ENCODE data around the gene RNU11.

RNU11 gene

GRCh38 chr1:28648474-28649198 lies at the start of gene RNU11:
TSS of gene RNU11 (plus strand) at chr1:28648600.
- no peaks in the 10 kb centered on the region for H3K9me3 Mint-ChIP-seq
- peaks cover 38% of the 10 kb centered on the region for H3K4me1 Mint-ChIP-seq (ENCODE audit: low read depth)
- H3K27ac Mint-ChIP-seq, result peak within 1 kb of the TSS; percentile 97
- no peaks in the 10 kb centered on the region for H3K36me3 Mint-ChIP-seq (ENCODE audit: low read depth)
- H3K27me3 Mint-ChIP-seq, result no peaks in the 10 kb centered on the region
- intact Hi-C loops (cut with micrococcal nuclease), result loop anchor here (2.0 kb wide), 3 partner anchors 20 to 228 kb away; partner anchors contain the start of genes GMEB1 and YTHDF2
- peak within 1 kb of the TSS; percentile 78 for H3K4me3 Mint-ChIP-seq

GRCh38 chr1:28601696-28602095 lies 46.7 kb upstream of the RNU11 start:
- intact Hi-C loops (cut with micrococcal nuclease), result loop anchor here (2.0 to 5.0 kb wide), 2 partner anchors 83 to 189 kb away; no protein-coding TSS in a partner anchor
- H3K4me1 Mint-ChIP-seq (ENCODE audit: low read depth), result no peaks in the 10 kb centered on the region

GRCh38 chr1:28602536-28603439 lies 45.6 kb upstream of the RNU11 start:
- Mint-ChIP-seq H3K36me3 (ENCODE audit: low read depth) (peaks cover 69% of the 10 kb centered on the region), H3K27me3 (no peaks in the 10 kb centered on the region), H3K27ac (no peak overlapping the region), H3K4me1 (ENCODE audit: low read depth) (no peaks in the 10 kb centered on the region), H3K9me3 (no peaks in the 10 kb centered on the region), H3K4me3 (no peak overlapping the region)
- intact Hi-C loops (cut with micrococcal nuclease), result loop anchor here (2.0 to 5.0 kb wide), 2 partner anchors 84 to 190 kb away; no protein-coding TSS in a partner anchor

More at GRCh38 chr1:28601696-28602095, 46.7 kb upstream of the RNU11 start:
- H3K27ac Mint-ChIP-seq, result no peak overlapping the region
- no peak overlapping the region for H3K4me3 Mint-ChIP-seq
- peaks cover 58% of the 10 kb centered on the region for H3K36me3 Mint-ChIP-seq (ENCODE audit: low read depth)
- H3K27me3 Mint-ChIP-seq, result no peaks in the 10 kb centered on the region
- no peaks in the 10 kb centered on the region for H3K9me3 Mint-ChIP-seq

- no peak overlapping the region for H3K4me3 Mint-ChIP-seq
- H3K27ac Mint-ChIP-seq, result no peak overlapping the region
- H3K27me3 Mint-ChIP-seq, result no peaks in the 10 kb centered on the region
- H3K4me1 Mint-ChIP-seq (ENCODE audit: low read depth), result no peaks in the 10 kb centered on the region
- intact Hi-C loops (cut with micrococcal nuclease), result loop anchor here (5.0 kb wide), 1 partner anchor 192 kb away; no protein-coding TSS in a partner anchor
- peaks cover 80% of the 10 kb centered on the region for H3K36me3 Mint-ChIP-seq (ENCODE audit: low read depth)
- H3K9me3 Mint-ChIP-seq, result no peaks in the 10 kb centered on the region
These were observed 44.0 kb upstream of the RNU11 start for GRCh38 chr1:28604411-28604810.

GRCh38 chr1:28604962-28605361 lies 43.4 kb upstream of the RNU11 start:
- Mint-ChIP-seq H3K36me3 (ENCODE audit: low read depth) (peaks cover 83% of the 10 kb centered on the region), H3K27ac (no peak overlapping the region), H3K4me1 (ENCODE audit: low read depth) (no peaks in the 10 kb centered on the region), H3K27me3 (no peaks in the 10 kb centered on the region), H3K4me3 (no peak overlapping the region), H3K9me3 (no peaks in the 10 kb centered on the region)
- intact Hi-C loops (cut with micrococcal nuclease), result loop anchor here (5.0 kb wide), 1 partner anchor 193 kb away; no protein-coding TSS in a partner anchor

- Mint-ChIP-seq H3K27me3 (no peaks in the 10 kb centered on the region), H3K27ac (no peak overlapping the region), H3K4me1 (ENCODE audit: low read depth) (no peaks in the 10 kb centered on the region), H3K36me3 (ENCODE audit: low read depth) (peaks cover 84% of the 10 kb centered on the region), H3K9me3 (no peaks in the 10 kb centered on the region), H3K4me3 (no peak overlapping the region)
- intact Hi-C loops (cut with micrococcal nuclease), result no loop called here
These were observed 41.6 kb upstream of the RNU11 start for GRCh38 chr1:28606771-28607170.

GRCh38 chr1:28613175-28613574 lies 35.2 kb upstream of the RNU11 start:
- no peak overlapping the region for H3K27ac Mint-ChIP-seq
- H3K4me3 Mint-ChIP-seq, result no peak overlapping the region
- peaks cover 86% of the 10 kb centered on the region for H3K36me3 Mint-ChIP-seq (ENCODE audit: low read depth)
- intact Hi-C loops (cut with micrococcal nuclease), result no loop called here
- H3K4me1 Mint-ChIP-seq (ENCODE audit: low read depth), result no peaks in the 10 kb centered on the region
- no peaks in the 10 kb centered on the region for H3K9me3 Mint-ChIP-seq
- no peaks in the 10 kb centered on the region for H3K27me3 Mint-ChIP-seq

GRCh38 chr1:28631713-28632112 lies 16.7 kb upstream of the RNU11 start:
- H3K27ac Mint-ChIP-seq, result peak overlapping the region; percentile 22
- H3K4me1 Mint-ChIP-seq (ENCODE audit: low read depth), result peaks cover 9% of the 10 kb centered on the region
- H3K9me3 Mint-ChIP-seq, result no peaks in the 10 kb centered on the region
- H3K36me3 Mint-ChIP-seq (ENCODE audit: low read depth), result peaks cover 24% of the 10 kb centered on the region
- H3K4me3 Mint-ChIP-seq, result no peak overlapping the region
- intact Hi-C loops (cut with micrococcal nuclease), result no loop called here
- H3K27me3 Mint-ChIP-seq, result no peaks in the 10 kb centered on the region

- intact Hi-C loops (cut with micrococcal nuclease), result no loop called here
- Mint-ChIP-seq H3K4me1 (ENCODE audit: low read depth) (peaks cover 9% of the 10 kb centered on the region), H3K36me3 (ENCODE audit: low read depth) (peaks cover 29% of the 10 kb centered on the region), H3K9me3 (no peaks in the 10 kb centered on the region), H3K27ac (peak overlapping the region; percentile 22), H3K27me3 (no peaks in the 10 kb centered on the region), H3K4me3 (no peak overlapping the region)
These were observed 15.8 kb upstream of the RNU11 start for GRCh38 chr1:28632560-28632959.

- Mint-ChIP-seq H3K36me3 (ENCODE audit: low read depth) (peaks cover 28% of the 10 kb centered on the region), H3K9me3 (no peaks in the 10 kb centered on the region), H3K4me3 (no peak overlapping the region), H3K4me1 (ENCODE audit: low read depth) (peaks cover 34% of the 10 kb centered on the region), H3K27me3 (no peaks in the 10 kb centered on the region), H3K27ac (no peak overlapping the region)
- intact Hi-C loops (cut with micrococcal nuclease), result no loop called here
These were observed 7.6 kb upstream of the RNU11 start for GRCh38 chr1:28640766-28641165.

- Mint-ChIP-seq H3K27me3 (no peaks in the 10 kb centered on the region), H3K27ac (peak overlapping the region; percentile 96), H3K9me3 (no peaks in the 10 kb centered on the region), H3K36me3 (ENCODE audit: low read depth) (peaks cover 17% of the 10 kb centered on the region), H3K4me3 (peak overlapping the region; percentile 100), H3K4me1 (ENCODE audit: low read depth) (peaks cover 40% of the 10 kb centered on the region)
- intact Hi-C loops (cut with micrococcal nuclease), result no loop called here
These were observed 6.1 kb upstream of the RNU11 start for GRCh38 chr1:28642056-28642846.

GRCh38 chr1:28642847-28643635 lies 5.4 kb upstream of the RNU11 start, which contains the start of gene TAF12:
TSS of gene TAF12 (minus strand) at chr1:28643067. CDS start at chr1:28622081, 20,986 bp downstream.
- Mint-ChIP-seq H3K4me3 (peak within 1 kb of the TSS; percentile 100), H3K36me3 (ENCODE audit: low read depth) (peaks cover 17% of the 10 kb centered on the region), H3K27ac (peak within 1 kb of the TSS; percentile 96), H3K4me1 (ENCODE audit: low read depth) (peaks cover 48% of the 10 kb centered on the region), H3K9me3 (no peaks in the 10 kb centered on the region), H3K27me3 (no peaks in the 10 kb centered on the region)
- intact Hi-C loops (cut with micrococcal nuclease), result no loop called here

GRCh38 chr1:28644494-28644893 lies 3.9 kb upstream of the RNU11 start:
- intact Hi-C loops (cut with micrococcal nuclease), result no loop called here

More at GRCh38 chr1:28644494-28644893, 3.9 kb upstream of the RNU11 start:
- no peaks in the 10 kb centered on the region for H3K27me3 Mint-ChIP-seq
- no peak overlapping the region for H3K4me3 Mint-ChIP-seq
- no peaks in the 10 kb centered on the region for H3K9me3 Mint-ChIP-seq
- peaks cover 17% of the 10 kb centered on the region for H3K36me3 Mint-ChIP-seq (ENCODE audit: low read depth)
- H3K27ac Mint-ChIP-seq, result peak overlapping the region; percentile 96
- H3K4me1 Mint-ChIP-seq (ENCODE audit: low read depth), result peaks cover 49% of the 10 kb centered on the region

Data from dendritic cell treated with granulocyte-macrophage colony-stimulating factor and Interleukin-4, amounts not matched to agents 40 ng/mL and 50 ng/mL, for 4 days (primary cell).